HG02588 (cell line): Measurements from ENCODE around the gene IGFL2.
"Not testable (repeated sequence)": the region's sequence is repeated elsewhere in the genome, so short reads cannot be mapped to it uniquely, and the experiment has no call there.

ENCODE experiments used
- ATAC-seq: cut with Tn5 transposase; IDR thresholded peaks from one replicate; pipeline ENCODE4 v1.9.1; 2021; ENCODE audit warnings: mild to moderate bottlenecking, moderate library complexity; ENCODE audit not compliant: unreplicated experiment

Gene IGFL2

GRCh38 chr19:46141421-46141820 is 6.6 kb upstream of the IGFL2 start:
- ATAC-seq: no peak

- no peak for ATAC-seq
Measured at GRCh38 chr19:46142294-46142693, 5.7 kb upstream of the IGFL2 start.

- no peak for ATAC-seq
Measured at GRCh38 chr19:46144756-46145155, 3.3 kb upstream of the IGFL2 start.

GRCh38 chr19:46147166-46147740 is 785 bp upstream of the IGFL2 start:
- no peak for ATAC-seq

- no peak for ATAC-seq
Measured at GRCh38 chr19:46150606-46151005, 2.6 kb downstream of the IGFL2 start.

GRCh38 chr19:46155237-46155636 is 7.2 kb downstream of the IGFL2 start:
- ATAC-seq: no peak

- ATAC-seq: no peak
Measured at GRCh38 chr19:46159418-46160232, 11.6 kb downstream of the IGFL2 start.

GRCh38 chr19:46160233-46160775 is 12.3 kb downstream of the IGFL2 start:
- ATAC-seq: no peak

- ATAC-seq: not testable (repeated sequence)
Measured at GRCh38 chr19:46161642-46162257, 13.7 kb downstream of the IGFL2 start.

GRCh38 chr19:46162731-46163130 is 14.7 kb downstream of the IGFL2 start:
- no peak for ATAC-seq

GRCh38 chr19:46173886-46174480 is 25.9 kb downstream of the IGFL2 start:
- ATAC-seq: no peak

- ATAC-seq: no peak
Measured at GRCh38 chr19:46176116-46176860, 28.2 kb downstream of the IGFL2 start.

GRCh38 chr19:46179076-46179759 is 31.2 kb downstream of the IGFL2 start:
- no peak for ATAC-seq

GRCh38 chr19:46180701-46181387 is 32.8 kb downstream of the IGFL2 start:
- no peak for ATAC-seq

- ATAC-seq: no peak
Measured at GRCh38 chr19:46181388-46181779, 33.3 kb downstream of the IGFL2 start.

GRCh38 chr19:46182476-46182875 is 34.4 kb downstream of the IGFL2 start:
- ATAC-seq: no peak

GRCh38 chr19:46184775-46185710 is 37.0 kb downstream of the IGFL2 start:
- not testable (repeated sequence) for ATAC-seq

GRCh38 chr19:46186101-46186716 is 38.2 kb downstream of the IGFL2 start:
- ATAC-seq: no peak
